IMR-90 (cell line): Measurements from ENCODE around the gene INPP5A.

Experiments used
- BHLHE40 ChIP-seq: fragments of 150-350 bp; IDR thresholded peaks from 2 replicates; pipeline ENCODE4 v1.6.1; 2016; ENCODE audit warnings: mild to moderate bottlenecking, low read depth, low read length
- CEBPB ChIP-seq: IDR thresholded peaks from 2 replicates; pipeline ENCODE4 v1.6.1; 2012; ENCODE audit warnings: low read depth, low read length, improper control_type of control experiment
- CHD1 ChIP-seq: IDR thresholded peaks from 2 replicates; pipeline ENCODE4 v1.6.1; 2012; ENCODE audit warnings: low read depth, low read length, improper control_type of control experiment
- ELK1 ChIP-seq: fragments of 150-350 bp; IDR thresholded peaks from 2 replicates; pipeline ENCODE4 v1.6.1; 2016; ENCODE audit warnings: low read depth, mild to moderate bottlenecking, low read length, moderate library complexity, borderline replicate concordance
- MAFK ChIP-seq: IDR thresholded peaks from 2 replicates; pipeline ENCODE4 v1.6.1; 2012; ENCODE audit warnings: low read depth, low read length, improper control_type of control experiment
- POLR2A ChIP-seq: IDR thresholded peaks from 2 replicates; pipeline ENCODE4 v1.6.1; 2012; ENCODE audit warnings: mild to moderate bottlenecking, low read depth, low read length
- RFX5 ChIP-seq: IDR thresholded peaks from 2 replicates; pipeline ENCODE4 v1.8.0; 2012; ENCODE audit warnings: low read depth, mild to moderate bottlenecking, low read length, moderate library complexity
- TF ChIP-seq, protein P1 (sequence below): conservative IDR thresholded peaks from 2 replicates; pipeline ENCODE4 v1.5.1; 2012; ENCODE audit warnings: mild to moderate bottlenecking, low read depth, low read length, improper control_type of control experiment

- TF ChIP-seq RFX5 (no peak), BHLHE40 (no peak), MAFK (no peak), CHD1 (no peak), POLR2A (no peak), ELK1 (no peak), CEBPB (no peak)
- TF ChIP-seq, protein P1, sequence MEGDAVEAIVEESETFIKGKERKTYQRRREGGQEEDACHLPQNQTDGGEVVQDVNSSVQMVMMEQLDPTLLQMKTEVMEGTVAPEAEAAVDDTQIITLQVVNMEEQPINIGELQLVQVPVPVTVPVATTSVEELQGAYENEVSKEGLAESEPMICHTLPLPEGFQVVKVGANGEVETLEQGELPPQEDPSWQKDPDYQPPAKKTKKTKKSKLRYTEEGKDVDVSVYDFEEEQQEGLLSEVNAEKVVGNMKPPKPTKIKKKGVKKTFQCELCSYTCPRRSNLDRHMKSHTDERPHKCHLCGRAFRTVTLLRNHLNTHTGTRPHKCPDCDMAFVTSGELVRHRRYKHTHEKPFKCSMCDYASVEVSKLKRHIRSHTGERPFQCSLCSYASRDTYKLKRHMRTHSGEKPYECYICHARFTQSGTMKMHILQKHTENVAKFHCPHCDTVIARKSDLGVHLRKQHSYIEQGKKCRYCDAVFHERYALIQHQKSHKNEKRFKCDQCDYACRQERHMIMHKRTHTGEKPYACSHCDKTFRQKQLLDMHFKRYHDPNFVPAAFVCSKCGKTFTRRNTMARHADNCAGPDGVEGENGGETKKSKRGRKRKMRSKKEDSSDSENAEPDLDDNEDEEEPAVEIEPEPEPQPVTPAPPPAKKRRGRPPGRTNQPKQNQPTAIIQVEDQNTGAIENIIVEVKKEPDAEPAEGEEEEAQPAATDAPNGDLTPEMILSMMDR = no peak
Measured at GRCh38 chr10:132641966-132642731, 104.6 kb downstream of the INPP5A start.
